ENCODE results near the gene OR2T10.
"Not testable (repeated sequence)": the region's sequence is repeated elsewhere in the genome, so short reads cannot be mapped to it uniquely, and the experiment has no call there.

Gene OR2T10

DNA sequence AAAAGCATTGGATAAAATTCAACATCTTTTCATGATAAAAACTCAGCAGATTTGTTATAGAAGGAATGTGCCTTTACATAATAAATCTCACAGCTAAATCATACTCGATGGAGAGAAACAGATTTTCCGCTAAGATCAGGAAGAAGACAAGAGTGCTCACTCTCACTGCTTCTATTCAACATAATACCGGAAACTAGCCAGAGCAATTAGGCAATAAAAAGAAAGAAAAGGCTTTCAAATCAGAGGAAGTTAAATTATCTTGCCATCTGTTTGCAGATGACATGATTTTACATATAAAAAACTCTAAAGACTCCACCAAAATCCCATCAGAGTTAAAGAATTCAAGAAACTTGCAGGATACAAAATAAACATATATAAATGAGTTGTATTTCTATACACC, 26.7 kb downstream of the OR2T10 start:
- H3K9me3 Mint-ChIP-seq, H3K27me3 Mint-ChIP-seq, ATAC-seq, H3K4me3 Mint-ChIP-seq, H3K27ac Mint-ChIP-seq, H3K36me3 Mint-ChIP-seq, H3K4me1 Mint-ChIP-seq: not testable (repeated sequence)

DNA sequence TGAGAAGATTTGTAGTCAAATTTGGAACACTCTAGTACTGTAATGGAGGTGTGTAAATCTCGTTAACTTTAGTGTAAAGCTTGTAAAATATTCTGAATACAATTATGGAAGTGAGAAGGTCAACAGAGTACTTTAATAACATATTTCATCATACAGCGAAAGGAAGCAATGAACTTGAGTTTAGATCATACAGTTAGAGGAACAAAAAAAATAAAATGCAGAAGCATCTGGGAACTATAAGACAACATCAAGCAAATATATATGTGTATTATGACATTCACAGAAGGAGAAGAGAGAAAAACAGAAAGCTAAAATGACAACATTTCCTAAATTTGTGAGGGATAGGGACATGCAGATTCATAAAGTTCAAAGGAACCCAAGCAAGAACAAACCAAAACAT, 28.5 kb downstream of the OR2T10 start:
- H3K9me3 Mint-ChIP-seq, H3K4me3 Mint-ChIP-seq, H3K36me3 Mint-ChIP-seq, H3K27me3 Mint-ChIP-seq, ATAC-seq, H3K4me1 Mint-ChIP-seq, H3K27ac Mint-ChIP-seq: not testable (repeated sequence)

DNA sequence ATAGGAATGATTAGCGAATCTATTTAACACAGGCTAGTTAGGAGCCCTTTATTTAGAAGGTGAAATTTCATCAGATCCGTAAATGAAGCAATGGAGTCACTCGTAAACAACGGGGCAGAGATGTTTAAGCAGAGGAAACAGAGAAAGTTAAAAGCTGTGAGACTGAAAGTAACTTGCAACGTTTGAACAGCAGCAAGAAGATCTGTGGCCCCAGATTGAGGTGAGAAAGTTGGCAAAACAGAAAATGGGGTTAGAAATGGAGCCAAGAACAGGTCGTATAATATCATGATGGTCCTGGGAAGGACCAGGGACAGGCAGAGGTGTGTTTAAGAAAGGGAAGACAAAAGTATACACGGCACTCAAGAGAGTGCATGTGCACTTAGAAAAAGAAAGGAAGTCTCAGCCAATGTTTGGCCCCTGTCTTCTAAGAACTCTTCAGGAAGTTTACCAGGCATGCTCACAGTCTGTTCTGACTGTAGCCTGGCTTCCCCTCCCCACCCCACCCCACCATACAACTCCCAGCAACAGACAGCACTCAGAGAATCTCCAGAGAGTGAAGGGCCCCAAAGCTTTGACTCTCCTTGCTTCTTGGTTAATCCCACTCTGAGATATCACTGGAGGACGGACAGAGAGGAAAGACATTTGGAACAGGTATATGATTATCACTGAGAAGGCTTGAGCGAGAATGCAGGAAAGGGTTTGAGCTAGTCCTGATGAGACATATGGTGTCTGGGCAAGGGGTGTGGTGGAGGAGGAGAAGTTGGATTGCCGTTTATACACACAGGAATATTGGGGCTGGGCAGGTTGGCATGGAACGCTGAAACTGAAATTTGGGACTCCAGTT, 31.7 kb downstream of the OR2T10 start:
- H3K4me3 Mint-ChIP-seq, result peak overlapping the region; percentile 22
- H3K36me3 Mint-ChIP-seq, H3K27ac Mint-ChIP-seq, H3K27me3 Mint-ChIP-seq, H3K9me3 Mint-ChIP-seq, H3K4me1 Mint-ChIP-seq: not testable (repeated sequence)
- ATAC-seq, result peak; percentile 47

DNA sequence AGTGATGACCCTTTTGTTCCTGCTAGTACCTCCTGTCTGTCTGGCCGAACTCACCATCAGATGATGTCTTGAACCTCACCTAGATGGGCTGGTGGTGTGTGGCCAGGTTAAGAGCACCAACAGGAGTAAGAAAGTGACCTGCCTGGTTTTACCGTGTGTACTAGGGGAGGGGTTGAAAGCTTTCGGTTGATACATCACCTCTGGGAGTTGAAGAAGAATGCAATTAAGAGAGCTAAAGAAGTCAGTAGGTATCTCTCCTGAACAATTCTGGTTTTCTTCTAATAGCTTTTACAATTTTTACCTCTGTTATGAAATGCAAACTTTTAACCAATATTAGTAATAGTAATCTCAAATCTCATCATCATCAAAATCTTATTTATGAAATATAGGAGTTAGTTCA, 34.8 kb downstream of the OR2T10 start, which contains the start of gene OR2T29:
TSS of gene OR2T29 (minus strand) at position 101 of the 400 bp plus-strand sequence. CDS start 3,281 bp downstream, outside the sequence.
- not testable (repeated sequence) for ATAC-seq, H3K27ac Mint-ChIP-seq, H3K4me3 Mint-ChIP-seq, H3K27me3 Mint-ChIP-seq, H3K4me1 Mint-ChIP-seq, H3K9me3 Mint-ChIP-seq, H3K36me3 Mint-ChIP-seq

DNA sequence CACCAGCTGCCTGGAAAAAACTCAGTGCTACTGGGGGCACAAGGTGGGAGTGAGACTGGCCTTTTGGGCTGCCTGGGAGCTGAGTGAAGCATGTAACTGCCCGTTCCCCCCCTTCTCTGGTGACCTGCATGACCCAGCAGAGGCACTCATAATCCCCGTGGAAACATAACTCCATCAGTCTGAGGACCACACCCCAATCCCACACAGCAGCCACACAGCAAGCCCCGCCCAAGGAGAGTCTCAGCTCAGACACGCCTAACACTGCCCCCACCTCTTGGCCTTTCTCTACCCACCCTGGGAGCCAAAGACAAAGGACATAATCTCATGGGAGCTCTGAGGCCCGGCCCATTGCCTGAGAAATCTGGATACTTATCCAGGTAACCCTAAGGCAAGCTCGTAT, 46.5 kb downstream of the OR2T10 start:
- not testable (repeated sequence) for H3K27ac Mint-ChIP-seq, H3K9me3 Mint-ChIP-seq, H3K4me1 Mint-ChIP-seq, H3K36me3 Mint-ChIP-seq, ATAC-seq, H3K4me3 Mint-ChIP-seq, H3K27me3 Mint-ChIP-seq

DNA sequence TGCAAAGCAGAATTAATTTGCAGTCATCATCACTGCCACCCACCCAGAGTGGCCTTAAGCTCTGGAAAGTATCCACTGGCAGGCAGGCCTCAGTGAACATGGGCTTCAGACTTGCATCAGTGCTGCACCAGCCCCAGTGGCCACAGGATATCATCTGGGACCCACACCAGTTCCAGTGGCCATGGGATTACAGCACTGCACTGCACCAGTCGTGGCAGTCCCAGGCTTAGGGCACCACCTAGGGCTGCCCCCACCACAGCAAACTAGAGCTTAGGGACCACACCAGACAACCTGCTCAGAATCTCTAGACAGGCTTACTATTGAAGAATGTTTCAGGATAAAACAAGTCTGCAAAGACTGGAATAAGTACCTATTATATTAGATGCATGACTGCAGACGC, 50.1 kb downstream of the OR2T10 start:
- not testable (repeated sequence) for H3K4me1 Mint-ChIP-seq

More for the DNA sequence above, 50.1 kb downstream of the OR2T10 start:
- H3K4me3 Mint-ChIP-seq, H3K27me3 Mint-ChIP-seq, H3K27ac Mint-ChIP-seq, H3K9me3 Mint-ChIP-seq, H3K36me3 Mint-ChIP-seq: not testable (repeated sequence)
- ATAC-seq, result peak; percentile 27

Measured in stimulated activated memory B cell treated with anti-CD40 and anti-IgM and Interleukin-4, amounts not matched to agents 10 μg/mL and 1 μg/mL and 100 μg/mL, for 72 hours (primary cell).